IMR-90 (cell line): Measurements from ENCODE around the gene CKS1B. TPM values are rescaled to one million over a fixed set of nuclear protein-coding genes. Genes with fewer than 3 reads are reported as not detected.

Source experiments
- ATAC-seq: fragments of 200-7000 bp; cut with Tn5 transposase; 2 replicates; pipeline ENCODE4 v1.9.1; 2020; ENCODE audit warnings: low read depth, mild to moderate bottlenecking, moderate library complexity
- BruUV-seq: library from RNA; stranded (reverse); fragments of 400-500 nt; replicated peaks from 2 replicates; lab custom pipeline; 2021; lab: Mats Ljungman, UMichigan
- CTCF ChIA-PET: fragments of 300-600 bp; formaldehyde crosslinking; extraction: SDS; loops from one replicate; lab custom pipeline; 2021; ENCODE audit warnings: antibody characterized with exemption; lab: Yijun Ruan, JAX
- POLR2A ChIA-PET: fragments of 300-600 bp; sonication (Branson Sonifier 250); formaldehyde crosslinking; loops from one replicate; lab custom pipeline; 2022; ENCODE audit warnings: antibody characterized with exemption; ENCODE audit not compliant: unreplicated experiment; lab: Charles Lee
- DNase-seq: peaks from one replicate; pipeline ENCODE4 v3.0.0; 2013
- H2AFZ ChIP-seq: replicated peaks from 2 replicates; pipeline ENCODE3; 2013; ENCODE audit warnings: low read length, mild to moderate bottlenecking; ENCODE audit not compliant: poor library complexity
- H2AK5ac ChIP-seq: 2 replicates; pipeline ENCODE4 v1.6.1; 2013; ENCODE audit warnings: low read depth, low read length, inconsistent platforms
- H2AK9ac ChIP-seq: replicated peaks from 2 replicates; pipeline ENCODE3; 2013; ENCODE audit warnings: mild to moderate bottlenecking, low read depth, low read length, moderate library complexity; ENCODE audit not compliant: poor library complexity
- H2BK120ac ChIP-seq: 2 replicates; pipeline ENCODE4 v1.6.1; 2013; ENCODE audit warnings: low read depth, low read length, inconsistent platforms
- H2BK15ac ChIP-seq: 3 replicates; pipeline ENCODE4 v1.6.1; 2013; ENCODE audit warnings: low read depth, low read length, inconsistent platforms
- H2BK20ac ChIP-seq: 2 replicates; pipeline ENCODE4 v1.6.1; 2013; ENCODE audit warnings: low read depth, mild to moderate bottlenecking, inconsistent platforms, low read length, moderate library complexity
- H2BK5ac ChIP-seq: 2 replicates; pipeline ENCODE4 v1.6.1; 2013; ENCODE audit warnings: mild to moderate bottlenecking, low read depth, low read length, inconsistent platforms; ENCODE audit not compliant: poor library complexity, severe bottlenecking
- H3K14ac ChIP-seq: replicated peaks from 2 replicates; pipeline ENCODE4 v1.6.1; 2013; ENCODE audit warnings: low read depth, low read length, inconsistent platforms
- H3K18ac ChIP-seq: 2 replicates; pipeline ENCODE4 v1.6.1; 2013; ENCODE audit warnings: low read depth, low read length, control low read depth
- H3K23ac ChIP-seq: 2 replicates; pipeline ENCODE4 v1.6.1; 2013; ENCODE audit warnings: low read depth, low read length, inconsistent platforms
- H3K27ac ChIP-seq: 2 replicates; pipeline ENCODE4 v1.5.1; 2013; ENCODE audit warnings: mild to moderate bottlenecking, control low read depth, low read length; ENCODE audit not compliant: insufficient read depth
- H3K27me3 ChIP-seq: 2 replicates; pipeline ENCODE4 v1.6.1; 2013; ENCODE audit warnings: low read length; ENCODE audit not compliant: control insufficient read depth, insufficient read depth
- H3K36me3 ChIP-seq: 2 replicates; pipeline ENCODE4 v1.6.1; 2013; ENCODE audit warnings: low read length, mixed read lengths; ENCODE audit not compliant: control insufficient read depth, insufficient read depth
- H3K4ac ChIP-seq: 2 replicates; pipeline ENCODE4 v1.6.1; 2013; ENCODE audit warnings: low read depth, low read length, inconsistent platforms
- H3K4me1 ChIP-seq: 2 replicates; pipeline ENCODE4 v1.6.1; 2013; ENCODE audit warnings: low read length, mixed read lengths; ENCODE audit not compliant: control insufficient read depth, insufficient read depth
- H3K4me2 ChIP-seq: 2 replicates; pipeline ENCODE4 v1.6.1; 2013; ENCODE audit warnings: low read depth, mild to moderate bottlenecking, control low read depth, low read length, moderate library complexity
- H3K4me3 ChIP-seq: 2 replicates; pipeline ENCODE4 v1.5.1; 2013; ENCODE audit warnings: low read depth, mild to moderate bottlenecking, control low read depth, low read length, moderate library complexity; ENCODE audit not compliant: insufficient read depth
- H3K56ac ChIP-seq: 2 replicates; pipeline ENCODE4 v1.6.1; 2013; ENCODE audit warnings: low read length, inconsistent platforms; ENCODE audit not compliant: insufficient read depth; ENCODE audit errors: extremely low read depth
- H3K79me1 ChIP-seq, 2 experiments: 2 replicates each; pipeline ENCODE4 v1.6.1; 2013; ENCODE audit warnings: low read length in 2 of 2, inconsistent platforms in 1 of 2, low read depth in 1 of 2
- H3K9ac ChIP-seq: 2 replicates; pipeline ENCODE4 v1.6.1; 2013; ENCODE audit warnings: low read depth, low read length, control low read depth
- H3K9me1 ChIP-seq: 2 replicates; pipeline ENCODE4 v1.6.1; 2013; ENCODE audit warnings: low read length, inconsistent platforms; ENCODE audit not compliant: insufficient read depth
- H3K9me3 ChIP-seq: 2 replicates; pipeline ENCODE4 v1.6.1; 2013; ENCODE audit warnings: low read length; ENCODE audit not compliant: control insufficient read depth, insufficient read depth
- H4K20me1 ChIP-seq: 2 replicates; pipeline ENCODE4 v1.6.1; 2013; ENCODE audit warnings: low read length, inconsistent platforms; ENCODE audit not compliant: insufficient read depth
- H4K5ac ChIP-seq: 2 replicates; pipeline ENCODE4 v1.6.1; 2013; ENCODE audit warnings: mild to moderate bottlenecking, low read depth, low read length, control low read depth
- H4K8ac ChIP-seq, 2 experiments: 2 replicates each; pipeline ENCODE4 v1.6.1; 2013; ENCODE audit warnings: low read depth in 2 of 2, low read length in 2 of 2, control low read depth in 1 of 2, inconsistent platforms in 1 of 2
- H4K91ac ChIP-seq: 2 replicates; pipeline ENCODE4 v1.6.1; 2013; ENCODE audit warnings: low read depth, low read length, inconsistent platforms; ENCODE audit not compliant: insufficient read depth
- CEBPB ChIP-seq: IDR thresholded peaks from 2 replicates; pipeline ENCODE4 v1.6.1; 2012; ENCODE audit warnings: low read depth, low read length, improper control_type of control experiment
- MAFK ChIP-seq: IDR thresholded peaks from 2 replicates; pipeline ENCODE4 v1.6.1; 2012; ENCODE audit warnings: low read depth, low read length, improper control_type of control experiment
- WGBS, 2 experiments: methylation state at CpG; one replicate each; pipeline versions ENCODE4 v1.1.5 to v1.1.7; 2013; ENCODE audit warnings: missing lambda C conversion rate in 2 of 2; ENCODE audit not compliant: insufficient read length in 1 of 2; ENCODE audit errors: extremely low coverage in 2 of 2; 5-methylcytosine and 5-hydroxymethylcytosine counted together
- dilution Hi-C: fragments of 300-500 bp; cut with HindIII; formaldehyde crosslinking; loops from one replicate; pipeline ENCODE4 v1.14.3; 2018; ENCODE audit warnings: low sequenced_read_pairs; ENCODE audit not compliant: unreplicated experiment
- in situ Hi-C: fragments of 300-500 bp; cut with MboI; formaldehyde crosslinking; loops from 3 replicates; pipeline ENCODE4 v1.14.3; 2019; ENCODE audit warnings: low sequenced_read_pairs, inconsistent platforms, mixed read lengths
- intact Hi-C: fragments of 100-400 bp; cut with micrococcal nuclease; formaldehyde crosslinking; loops from 2 replicates; pipeline ENCODE4 v1.10.0; 2022
- polyA plus RNA-seq, 3 experiments: library from polyadenylated mRNA; depleted of rRNA; stranded (reverse); fragments of >200 nt; gene quantifications; 2 replicates each; pipeline ENCODE4 v1.2.3, GENCODE V29; 2012; ENCODE audit warnings: low replicate concordance in 1 of 3
- total RNA-seq: library from RNA; depleted of rRNA; stranded (reverse); fragments of >200 nt; gene quantifications from 2 replicates; pipeline ENCODE4 v1.2.3, GENCODE V29; 2012

The CKS1B gene
- total and polyA plus RNA-seq, 2 of the 4 experiments (the other 2 are of a cell fraction), result 140 to 195 TPM

DNA sequence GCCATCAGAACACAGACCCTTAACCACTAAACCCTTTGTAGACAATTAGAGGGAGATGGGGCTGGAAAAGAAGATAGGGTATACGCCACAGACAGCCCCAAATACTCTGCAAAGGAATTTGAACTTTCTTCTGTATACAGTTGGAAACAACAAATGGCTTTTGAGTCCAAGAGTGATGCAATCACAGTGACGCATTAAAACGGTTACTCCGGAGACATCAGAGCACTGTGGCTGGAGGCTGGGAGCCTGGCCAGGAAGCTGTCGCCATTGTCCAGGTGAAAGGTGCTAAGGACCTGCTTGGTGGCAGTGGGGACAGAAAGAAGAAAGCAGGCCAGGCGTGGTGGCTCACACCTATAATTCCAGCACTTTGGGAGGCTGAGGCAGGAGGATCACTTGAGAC lies 12.8 kb downstream of the CKS1B start:
- H3K56ac ChIP-seq, result no peak overlapping the region
- POLR2A ChIA-PET, result no interaction called here
- peaks cover 12% of the 10 kb centered on the region; the same call in 1 of the 2 replicates for H4K20me1 ChIP-seq
- no peak overlapping the region for H3K18ac ChIP-seq
- H2BK5ac ChIP-seq, result no peak overlapping the region
- no peak overlapping the region for H2BK15ac ChIP-seq
- H3K23ac ChIP-seq, result no peak overlapping the region
- H3K4me3 ChIP-seq, result no peak overlapping the region
- H3K4ac ChIP-seq, result no peak overlapping the region
- CTCF ChIA-PET, result interaction anchor here (0.8 kb wide), 1 partner anchor 98 kb away, joined by 3 read pairs; no protein-coding TSS in a partner anchor
- WGBS, 2 experiments, result 70% methylated on average over 2 of the region's 6 CpGs; no CpG with 5 or more reads in 1 of the 2 experiments
- H3K9me3 ChIP-seq, result no peaks in the 10 kb centered on the region
- no peak overlapping the region for H3K4me2 ChIP-seq
- no peak for TF ChIP-seq MAFK
- peak; percentile 75 for TF ChIP-seq CEBPB
- H4K5ac ChIP-seq, result no peak overlapping the region
- no peak overlapping the region for H4K91ac ChIP-seq
- dilution Hi-C loops (no loop called here), in situ Hi-C loops (no loop called here), intact Hi-C loops (no loop called here)
- H3K9ac ChIP-seq, result no peak overlapping the region
- no peak overlapping the region; the same call in 1 of the 2 replicates for H2AK5ac ChIP-seq
- no peak overlapping the region for H2BK120ac ChIP-seq
- H2BK20ac ChIP-seq, result no peak overlapping the region
- no peak overlapping the region for H3K14ac ChIP-seq
- no peak overlapping the region for H4K8ac ChIP-seq
- no peak overlapping the region for H2AK9ac ChIP-seq
- no peak overlapping the region for H2AFZ ChIP-seq
- peaks cover 3% of the 10 kb centered on the region for H3K4me1 ChIP-seq
- no peak overlapping the region for H3K27ac ChIP-seq
- BruUV-seq, result no TSS peak
- 0 out of 2 replicates have a peak, but pooled peaks cover 3% of the 10 kb centered on the region for H3K9me1 ChIP-seq
- no peaks in the 10 kb centered on the region for H3K27me3 ChIP-seq
- H3K36me3 ChIP-seq, result peaks cover 28% of the 10 kb centered on the region
- peaks cover 27 to 66% of the 10 kb centered on the region in 2 experiments for H3K79me1 ChIP-seq
- DNase-seq, result no peak
- no peak for ATAC-seq
